Endothelial cell of umbilical vein (primary cell): ENCODE measurements around the gene WDR31. TPM values are rescaled to one million over a fixed set of nuclear protein-coding genes. Genes with fewer than 3 reads are reported as not detected.

Experiments
- BruUV-seq: library from RNA; stranded (reverse); fragments of 400-500 nt; replicated peaks from 2 replicates; lab custom pipeline; 2021; lab: Mats Ljungman, UMichigan
- CTCF ChIA-PET: fragments of 300-600, 350-600 bp; sonication (Branson Sonifier 250); formaldehyde crosslinking; loops from one replicate; lab custom pipeline; 2021; ENCODE audit warnings: antibody characterized with exemption, inconsistent platforms; lab: Charles Lee
- POLR2A ChIA-PET: fragments of 300-600, 350-600 bp; sonication (Branson Sonifier 250); formaldehyde crosslinking; loops from one replicate; lab custom pipeline; 2021; ENCODE audit warnings: antibody characterized with exemption, inconsistent platforms; lab: Charles Lee
- DNase-seq: peaks from one replicate; pipeline ENCODE4 v3.0.0-alpha.2; 2011; ENCODE audit warnings: low read depth, low spot score
- FAIRE-seq: peaks from 2 replicates; lab custom pipeline; 2011; peaks lifted over from hg19 to GRCh38; lab: Jason Lieb, UNC
- H2AFZ ChIP-seq: 2 replicates; pipeline ENCODE4 v1.6.0; 2012; ENCODE audit warnings: low read depth, low read length, control low read depth, inconsistent platforms
- H3K27ac ChIP-seq: 2 replicates; pipeline ENCODE4 v1.5.1; 2011; ENCODE audit warnings: low read depth, mild to moderate bottlenecking, control low read depth, low read length, moderate library complexity; ENCODE audit not compliant: insufficient read depth
- H3K27me3 ChIP-seq, 2 experiments: 2 replicates each; pipeline versions ENCODE4 v1.6.0 to v1.6.1; 2011; ENCODE audit warnings: low read length in 2 of 2, mixed read lengths in 1 of 2; ENCODE audit not compliant: control insufficient read depth in 2 of 2, insufficient read depth in 2 of 2
- H3K36me3 ChIP-seq, 2 experiments: 2 replicates in 1 of 2; 3 replicates in 1 of 2; pipeline ENCODE4 v1.5.1; 2011; ENCODE audit warnings: low read length in 2 of 2, mild to moderate bottlenecking in 1 of 2, moderate library complexity in 1 of 2; ENCODE audit not compliant: control insufficient read depth in 2 of 2, insufficient read depth in 2 of 2; ENCODE audit errors: extremely low read depth in 1 of 2
- H3K4me1 ChIP-seq: 3 replicates; pipeline ENCODE4 v1.5.1; 2011; ENCODE audit warnings: mild to moderate bottlenecking, low read length; ENCODE audit not compliant: control insufficient read depth, insufficient read depth; ENCODE audit errors: extremely low read depth
- H3K4me2 ChIP-seq: 2 replicates; pipeline ENCODE4 v1.6.1; 2011; ENCODE audit warnings: low read length, control low read depth, mixed read lengths; ENCODE audit not compliant: insufficient read depth
- H3K4me3 ChIP-seq, 3 experiments: fragments of 200-600 bp in 1 of 3; sonication (generic), shearing (Covaris generic) in 1 of 3; replicated peaks in 1 of 3; 2 replicates each; pipeline ENCODE4 v1.5.1; 2011 to 2016; ENCODE audit warnings: control low read depth in 3 of 3, low read length in 3 of 3, mild to moderate bottlenecking in 2 of 3, inconsistent platforms in 1 of 3, low read depth in 1 of 3, moderate library complexity in 1 of 3; ENCODE audit not compliant: insufficient read depth in 1 of 3
- H3K79me2 ChIP-seq: 2 replicates; pipeline ENCODE4 v1.6.0; 2012; ENCODE audit warnings: low read length, inconsistent platforms; ENCODE audit not compliant: control insufficient read depth, insufficient read depth
- H3K9ac ChIP-seq: replicated peaks from 2 replicates; pipeline ENCODE3; 2011; ENCODE audit warnings: low read length, control low read depth; ENCODE audit not compliant: insufficient read depth; ENCODE audit errors: extremely low read depth
- H3K9me1 ChIP-seq: replicated peaks from 3 replicates; pipeline ENCODE4 v1.6.0; 2011; ENCODE audit warnings: mild to moderate bottlenecking, low read length; ENCODE audit not compliant: control insufficient read depth, insufficient read depth; ENCODE audit errors: extremely low read depth
- H3K9me3 ChIP-seq: replicated peaks from 2 replicates; pipeline ENCODE4 v1.5.1; 2012; ENCODE audit warnings: low read length, inconsistent platforms; ENCODE audit not compliant: control insufficient read depth, insufficient read depth
- H4K20me1 ChIP-seq: replicated peaks from 2 replicates; pipeline ENCODE3; 2011; ENCODE audit warnings: mild to moderate bottlenecking, low read length; ENCODE audit not compliant: control insufficient read depth, insufficient read depth; ENCODE audit errors: extremely low read depth
- EZH2 ChIP-seq: IDR thresholded peaks from 2 replicates; pipeline ENCODE4 v1.6.1; 2012; ENCODE audit warnings: borderline replicate concordance, low read depth, mild to moderate bottlenecking, moderate library complexity, low read length, inconsistent platforms; ENCODE audit not compliant: severe bottlenecking
- FOS ChIP-seq: IDR thresholded peaks from 2 replicates; pipeline ENCODE4 v1.6.1; 2011; ENCODE audit warnings: mild to moderate bottlenecking, low read length, moderate library complexity, borderline replicate concordance; ENCODE audit not compliant: insufficient read depth
- GATA2 ChIP-seq: IDR thresholded peaks from 2 replicates; pipeline ENCODE4 v1.7.0; 2011; ENCODE audit warnings: low read depth, mild to moderate bottlenecking, moderate library complexity, mixed read lengths, low read length; ENCODE audit not compliant: insufficient read length, insufficient read depth
- JUN ChIP-seq: IDR thresholded peaks from 2 replicates; pipeline ENCODE4 v1.6.1; 2011; ENCODE audit warnings: borderline replicate concordance, low read depth; ENCODE audit not compliant: insufficient read length, insufficient read depth
- MYC ChIP-seq: IDR thresholded peaks from one replicate; pipeline ENCODE4 v1.6.1; 2011; ENCODE audit warnings: mild to moderate bottlenecking, low read depth, low read length
- POLR2A ChIP-seq: IDR thresholded peaks from 2 replicates; pipeline ENCODE4 v1.6.1; 2012; ENCODE audit warnings: low read depth, mild to moderate bottlenecking, control low read depth, low read length
- POLR2AphosphoS5 ChIP-seq: IDR thresholded peaks from 2 replicates; pipeline ENCODE4 v1.6.1; 2012; ENCODE audit warnings: low read depth, mild to moderate bottlenecking, control low read depth, low read length, moderate library complexity; ENCODE audit not compliant: insufficient read depth
- dilution Hi-C: fragments of 300-500 bp; cut with MboI; formaldehyde crosslinking; loops from one replicate; pipeline ENCODE4 v1.15.0; 2019; ENCODE audit warnings: low sequenced_read_pairs; ENCODE audit not compliant: extremely low pct_ligation_motif_present
- intact Hi-C: fragments of 100-400 bp; cut with micrococcal nuclease; formaldehyde crosslinking; loops from one replicate; pipeline ENCODE4 v1.10.0; 2022
- polyA plus RNA-seq, 4 experiments: library from polyadenylated mRNA; depleted of rRNA in 3 of 4; stranded (reverse) in 3 of 4; unstranded in 1 of 4; fragments of >200 nt; gene quantifications; 2 replicates each; pipeline versions ENCODE4 v1.2.1 to v1.2.3, GENCODE V29; 2011 to 2012; ENCODE audit warnings: missing spikeins in 1 of 4
- total RNA-seq: library from RNA; stranded (reverse); gene quantifications from 2 replicates; pipeline ENCODE4 v1.2.3, GENCODE V29; 2021
- TF ChIP-seq, protein P1 (sequence below): IDR thresholded peaks from 2 replicates; pipeline ENCODE4 v1.6.1; 2011; ENCODE audit not compliant: insufficient read depth, insufficient read length
- TF ChIP-seq, protein P2 (sequence below), 2 donors: IDR thresholded peaks; 1 replicate in 1 of 2; 2 replicates in 1 of 2; pipeline ENCODE4 v1.5.1; 2011; ENCODE audit warnings: low read length in 2 of 2, mild to moderate bottlenecking in 2 of 2, moderate library complexity in 2 of 2, control low read depth in 1 of 2, inconsistent platforms in 1 of 2, low read depth in 1 of 2; ENCODE audit not compliant: insufficient read depth in 1 of 2; ENCODE audit errors: extremely low read depth in 1 of 2

The WDR31 gene
- total and polyA plus RNA-seq, 2 donors (not counting 3 experiments of a cell fraction or from before 2014, with no cell fraction given): 0.22 to 1.00 TPM

DNA sequence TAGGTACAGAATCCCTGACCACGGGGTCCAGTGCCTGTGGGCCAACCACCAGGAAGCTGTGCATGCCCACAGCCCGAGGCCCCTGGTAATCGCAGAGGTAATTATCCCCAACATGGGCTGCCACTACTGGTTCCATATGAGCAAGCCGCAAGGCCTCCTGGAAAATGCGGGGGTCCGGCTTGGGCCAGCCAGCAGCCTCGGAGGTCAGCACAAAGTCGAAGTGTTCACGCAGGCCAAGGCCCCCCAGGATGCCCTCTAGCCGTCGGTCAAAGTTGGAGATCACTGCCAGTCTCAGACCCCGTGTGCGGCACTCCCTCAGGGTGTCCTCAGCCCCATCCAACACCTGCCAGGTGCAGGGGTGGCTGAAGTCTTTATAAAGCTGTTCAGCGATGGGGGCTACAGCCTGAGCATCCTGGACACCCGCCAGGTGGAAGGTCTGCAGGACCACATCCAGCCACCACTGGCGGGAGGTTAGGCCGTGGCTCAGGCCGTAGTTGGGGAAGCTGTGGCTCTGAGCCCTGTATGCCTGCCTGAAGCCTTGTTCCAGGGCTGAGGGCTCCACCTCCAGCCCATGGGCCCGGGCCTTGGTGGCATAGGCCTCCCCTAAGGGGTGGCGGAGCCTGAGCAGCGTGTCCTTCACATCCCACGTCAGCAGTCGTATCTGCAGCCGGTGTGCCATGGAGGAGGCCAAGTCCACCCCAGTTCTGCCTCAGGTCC is 33.8 kb upstream of the WDR31 start:
- Histone ChIP-seq H2AFZ (no peak overlapping the region), H3K9ac (no peak overlapping the region), H3K4me3 (no peak overlapping the region), H3K36me3 (peaks cover 0 to 7% of the 10 kb centered on the region in 2 experiments), H3K27ac (no peak overlapping the region), H3K4me2 (no peak overlapping the region), H3K27me3 (no peaks in the 10 kb centered on the region), H3K4me1 (no peaks in the 10 kb centered on the region), H3K9me1 (no peaks in the 10 kb centered on the region), H3K79me2 (no peaks in the 10 kb centered on the region), H3K9me3 (no peaks in the 10 kb centered on the region), H4K20me1 (no peaks in the 10 kb centered on the region)
- DNase-seq (no peak), FAIRE-seq (no peak)
- POLR2A ChIA-PET: no interaction called here
- intact Hi-C loops: no loop called here
- TF ChIP-seq MYC (no peak), FOS (no peak), POLR2A (no peak), JUN (no peak), POLR2AphosphoS5 (no peak), EZH2 (no peak), GATA2 (no peak)
- TF ChIP-seq, protein P1, sequence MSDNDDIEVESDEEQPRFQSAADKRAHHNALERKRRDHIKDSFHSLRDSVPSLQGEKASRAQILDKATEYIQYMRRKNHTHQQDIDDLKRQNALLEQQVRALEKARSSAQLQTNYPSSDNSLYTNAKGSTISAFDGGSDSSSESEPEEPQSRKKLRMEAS: no peak
- TF ChIP-seq, protein P2, sequence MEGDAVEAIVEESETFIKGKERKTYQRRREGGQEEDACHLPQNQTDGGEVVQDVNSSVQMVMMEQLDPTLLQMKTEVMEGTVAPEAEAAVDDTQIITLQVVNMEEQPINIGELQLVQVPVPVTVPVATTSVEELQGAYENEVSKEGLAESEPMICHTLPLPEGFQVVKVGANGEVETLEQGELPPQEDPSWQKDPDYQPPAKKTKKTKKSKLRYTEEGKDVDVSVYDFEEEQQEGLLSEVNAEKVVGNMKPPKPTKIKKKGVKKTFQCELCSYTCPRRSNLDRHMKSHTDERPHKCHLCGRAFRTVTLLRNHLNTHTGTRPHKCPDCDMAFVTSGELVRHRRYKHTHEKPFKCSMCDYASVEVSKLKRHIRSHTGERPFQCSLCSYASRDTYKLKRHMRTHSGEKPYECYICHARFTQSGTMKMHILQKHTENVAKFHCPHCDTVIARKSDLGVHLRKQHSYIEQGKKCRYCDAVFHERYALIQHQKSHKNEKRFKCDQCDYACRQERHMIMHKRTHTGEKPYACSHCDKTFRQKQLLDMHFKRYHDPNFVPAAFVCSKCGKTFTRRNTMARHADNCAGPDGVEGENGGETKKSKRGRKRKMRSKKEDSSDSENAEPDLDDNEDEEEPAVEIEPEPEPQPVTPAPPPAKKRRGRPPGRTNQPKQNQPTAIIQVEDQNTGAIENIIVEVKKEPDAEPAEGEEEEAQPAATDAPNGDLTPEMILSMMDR (IDR thresholded peaks at IDR 0.05; ENCODE audit: extremely low read depth in 1 of 2, insufficient read depth in 1 of 2, low read depth in 1 of 2, low read length in 2 of 2): no peak
- dilution Hi-C loops: no loop called here
- no TSS peak for BruUV-seq
- CTCF ChIA-PET: interaction anchor here (0.5 kb wide), 1 partner anchor 994 kb away, joined by 3 read pairs; no protein-coding TSS in a partner anchor
